GM18508 (cell line): Measurements from ENCODE around the gene MTTP.

Source experiments
- ATAC-seq: cut with Tn5 transposase; IDR thresholded peaks from one replicate; pipeline ENCODE4 v1.9.1; 2021; ENCODE audit warnings: moderate number of reproducible peaks; ENCODE audit not compliant: insufficient read depth, unreplicated experiment

MTTP gene

GRCh38 chr4:99664716-99665115 lies 90.1 kb downstream of the MTTP start:
- ATAC-seq = no peak

- ATAC-seq = no peak
These were observed 91.4 kb downstream of the MTTP start for GRCh38 chr4:99665983-99666382.

- no peak for ATAC-seq
These were observed 93.8 kb downstream of the MTTP start for GRCh38 chr4:99668472-99668871.

GRCh38 chr4:99669084-99669483 lies 94.5 kb downstream of the MTTP start:
- no peak for ATAC-seq

- no peak for ATAC-seq
These were observed 95.9 kb downstream of the MTTP start for GRCh38 chr4:99670409-99671073.
